GM19023 (cell line): ENCODE measurements around the gene DCST2.
A peak's percentile ranks its signal among the peaks of the same experiment; 100 is the strongest.

Experiments
- ATAC-seq: cut with Tn5 transposase; IDR thresholded peaks from one replicate; pipeline ENCODE4 v1.9.1; 2021; ENCODE audit warnings: mild to moderate bottlenecking, moderate library complexity; ENCODE audit not compliant: unreplicated experiment

DCST2 gene

DNA sequence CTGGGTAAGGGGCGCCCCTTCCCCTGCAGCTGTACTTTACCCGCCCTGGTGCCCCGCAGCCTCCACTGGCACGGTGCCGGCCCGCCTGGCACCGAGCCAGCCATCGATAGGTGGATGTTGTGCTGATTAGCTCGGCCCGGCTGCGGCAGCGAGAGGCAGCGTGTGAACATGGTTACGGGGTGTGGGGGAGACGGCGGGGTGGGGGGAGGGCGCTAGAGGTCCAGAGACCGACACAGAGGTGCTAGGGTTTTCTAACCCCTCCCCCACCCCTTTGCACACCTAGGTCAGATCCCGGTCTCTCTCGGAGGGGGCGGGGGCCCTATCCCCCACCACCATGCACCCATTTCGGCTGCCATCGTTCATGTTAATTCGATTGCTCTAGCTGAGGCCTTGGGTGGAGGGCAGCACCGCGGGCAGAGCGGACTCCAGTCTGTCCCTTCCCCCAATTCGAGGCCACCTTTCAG is 36.6 kb upstream of the DCST2 start:
- no peak for ATAC-seq

DNA sequence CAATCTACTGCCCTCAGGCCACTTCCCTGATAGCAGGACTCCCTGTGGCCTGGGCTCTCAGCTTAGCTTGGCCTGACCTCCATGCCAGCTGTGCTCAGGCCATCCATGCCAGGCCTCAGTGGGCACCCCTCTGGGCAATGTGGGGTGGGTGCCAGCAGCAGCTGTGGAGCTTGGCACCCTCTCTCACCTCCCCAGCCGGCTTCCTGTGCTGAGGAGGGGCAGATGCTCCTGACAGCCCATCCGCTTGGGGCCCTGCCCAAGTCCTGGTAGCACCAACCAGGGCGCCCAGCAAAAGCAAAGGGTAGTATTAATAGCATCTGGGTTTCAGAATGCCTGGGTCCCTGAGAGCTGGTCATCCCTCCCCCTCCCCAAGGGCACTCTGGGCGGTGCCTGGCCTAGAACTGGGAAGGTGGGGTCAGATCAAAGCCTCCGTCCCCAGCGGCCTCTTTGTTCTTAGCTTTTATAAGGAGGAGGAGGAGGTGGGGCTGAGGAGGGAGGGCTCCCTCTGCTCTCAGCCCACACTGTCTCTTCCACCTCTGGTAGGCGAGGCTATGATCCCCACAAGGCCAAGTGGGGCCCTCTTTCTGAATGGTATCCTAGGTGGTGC is 36.1 kb upstream of the DCST2 start:
- ATAC-seq: no peak

DNA sequence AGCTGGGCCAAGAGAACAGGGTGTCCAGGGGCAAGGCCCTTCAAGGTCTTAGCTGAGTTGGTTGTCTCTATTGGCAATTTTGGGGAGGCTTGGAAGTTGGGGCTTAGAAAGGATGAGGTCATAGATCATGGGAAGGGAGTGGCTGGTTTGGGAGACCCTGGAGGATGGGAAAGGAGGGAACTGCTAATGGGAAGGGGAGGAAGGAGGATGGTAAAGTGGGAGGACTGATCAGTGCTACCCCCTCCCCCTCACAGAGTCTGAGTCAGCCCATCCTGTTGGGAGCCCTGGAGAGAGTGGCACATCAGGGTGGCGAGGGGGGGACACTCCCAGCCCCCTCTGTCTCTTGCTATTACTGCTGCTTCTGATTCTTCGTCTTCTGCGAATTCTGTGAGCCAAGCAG is 35.0 kb upstream of the DCST2 start:
- no peak for ATAC-seq

DNA sequence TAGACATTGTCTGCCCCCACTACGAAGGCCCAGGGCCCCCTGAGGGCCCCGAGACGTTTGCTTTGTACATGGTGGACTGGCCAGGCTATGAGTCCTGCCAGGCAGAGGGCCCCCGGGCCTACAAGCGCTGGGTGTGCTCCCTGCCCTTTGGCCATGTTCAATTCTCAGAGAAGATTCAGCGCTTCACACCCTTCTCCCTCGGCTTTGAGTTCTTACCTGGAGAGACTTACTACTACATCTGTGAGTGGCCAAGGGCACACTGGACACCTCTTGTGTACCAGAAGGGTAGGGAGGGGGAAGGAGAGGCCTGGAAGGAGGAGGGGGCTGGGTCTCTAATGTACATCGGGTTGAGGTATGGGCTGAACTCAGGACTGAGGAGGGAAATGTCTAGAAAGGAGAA is 33.2 kb upstream of the DCST2 start:
- ATAC-seq: no peak

DNA sequence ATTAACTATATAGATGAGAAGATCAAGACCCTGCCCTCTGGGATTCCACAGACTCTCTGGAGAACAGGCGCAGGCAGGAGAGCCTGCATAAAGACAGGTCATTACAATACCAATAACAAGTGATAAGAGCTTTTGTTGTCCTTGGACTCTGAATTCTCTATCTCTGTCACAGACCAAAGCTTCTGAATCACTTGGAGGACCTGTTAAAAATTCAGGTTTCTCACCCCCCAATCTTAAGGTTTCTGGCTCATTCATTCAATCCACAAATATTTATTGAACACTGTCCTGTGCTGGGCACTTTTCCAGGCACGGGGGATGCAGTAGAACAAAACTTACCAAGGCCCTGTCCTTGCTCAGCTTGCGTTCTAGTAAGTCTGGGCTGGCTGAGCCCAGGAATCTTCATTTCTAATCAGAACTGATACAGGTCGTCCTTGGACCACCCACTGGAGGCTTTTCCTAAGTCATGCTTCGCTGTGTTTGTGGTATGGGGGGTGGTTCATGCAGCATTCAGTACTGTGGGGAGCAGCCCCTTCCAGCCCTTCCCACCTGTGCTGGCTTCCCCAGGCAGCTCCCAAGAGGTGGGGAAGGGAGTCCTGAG is 31.4 kb upstream of the DCST2 start:
- no peak for ATAC-seq

DNA sequence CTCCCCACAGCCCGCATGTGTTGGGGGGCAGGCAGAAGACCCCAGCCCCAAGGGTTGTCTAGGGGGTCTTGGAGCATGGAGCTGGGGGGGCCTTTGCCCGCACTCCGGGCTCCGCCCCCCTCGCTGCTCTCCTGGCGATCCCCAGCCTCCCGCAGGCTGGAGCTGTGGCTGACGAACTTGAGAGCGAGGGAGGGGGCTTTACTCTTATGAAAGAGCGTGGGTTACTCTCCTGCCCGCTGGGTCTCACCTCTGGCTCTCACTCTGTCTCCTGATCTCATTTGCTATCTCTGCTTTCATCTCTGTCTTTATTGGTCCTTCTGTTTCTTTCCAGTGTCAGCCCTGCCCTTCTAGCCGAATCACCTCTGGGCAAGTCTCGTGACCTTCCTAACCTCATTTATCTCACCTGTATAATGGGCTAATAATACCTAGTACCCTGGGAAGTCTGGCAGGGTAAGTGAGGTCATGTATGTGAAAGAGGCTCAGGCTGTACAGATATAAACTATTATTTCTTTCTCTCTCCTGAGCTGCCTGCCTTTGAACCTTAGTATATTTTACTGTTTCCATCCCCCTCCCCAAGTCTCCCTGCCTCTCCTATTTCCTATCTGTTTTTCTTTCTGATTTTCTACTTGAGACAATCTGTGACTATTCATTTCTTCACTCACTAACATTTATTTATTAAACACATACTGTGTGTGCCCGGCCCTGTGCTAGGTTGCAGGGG is 30.7 kb upstream of the DCST2 start:
- no peak for ATAC-seq

DNA sequence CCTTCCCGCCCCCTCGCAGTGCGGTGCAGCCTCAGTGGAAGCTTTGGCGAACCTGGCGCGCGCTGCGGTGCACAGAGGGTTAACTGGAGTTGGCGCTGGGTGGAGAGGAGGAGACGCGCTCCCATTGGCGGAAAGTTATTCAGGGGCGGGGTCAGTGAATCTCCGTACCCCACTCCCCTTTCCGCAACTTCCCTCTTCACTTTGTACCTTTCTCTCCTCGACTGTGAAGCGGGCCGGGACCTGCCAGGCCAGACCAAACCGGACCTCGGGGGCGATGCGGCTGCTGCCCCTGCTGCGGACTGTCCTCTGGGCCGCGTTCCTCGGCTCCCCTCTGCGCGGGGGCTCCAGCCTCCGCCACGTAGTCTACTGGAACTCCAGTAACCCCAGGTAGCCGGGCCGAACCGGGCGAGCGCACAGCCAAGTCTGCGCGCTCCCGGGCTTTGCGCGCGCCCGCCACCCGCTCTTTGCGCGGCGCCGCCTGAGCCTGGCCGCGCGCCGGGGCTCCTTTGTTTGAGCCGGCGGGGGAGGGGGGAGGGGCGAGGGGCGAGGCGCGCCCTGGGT is 30.0 kb upstream of the DCST2 start, which contains the start of gene EFNA4:
Gene EFNA4, plus strand, starts transcription at position 191 of the 561 bp plus-strand sequence. Its CDS starts 84 bp downstream, at position 275.
- peak; percentile 77 for ATAC-seq

DNA sequence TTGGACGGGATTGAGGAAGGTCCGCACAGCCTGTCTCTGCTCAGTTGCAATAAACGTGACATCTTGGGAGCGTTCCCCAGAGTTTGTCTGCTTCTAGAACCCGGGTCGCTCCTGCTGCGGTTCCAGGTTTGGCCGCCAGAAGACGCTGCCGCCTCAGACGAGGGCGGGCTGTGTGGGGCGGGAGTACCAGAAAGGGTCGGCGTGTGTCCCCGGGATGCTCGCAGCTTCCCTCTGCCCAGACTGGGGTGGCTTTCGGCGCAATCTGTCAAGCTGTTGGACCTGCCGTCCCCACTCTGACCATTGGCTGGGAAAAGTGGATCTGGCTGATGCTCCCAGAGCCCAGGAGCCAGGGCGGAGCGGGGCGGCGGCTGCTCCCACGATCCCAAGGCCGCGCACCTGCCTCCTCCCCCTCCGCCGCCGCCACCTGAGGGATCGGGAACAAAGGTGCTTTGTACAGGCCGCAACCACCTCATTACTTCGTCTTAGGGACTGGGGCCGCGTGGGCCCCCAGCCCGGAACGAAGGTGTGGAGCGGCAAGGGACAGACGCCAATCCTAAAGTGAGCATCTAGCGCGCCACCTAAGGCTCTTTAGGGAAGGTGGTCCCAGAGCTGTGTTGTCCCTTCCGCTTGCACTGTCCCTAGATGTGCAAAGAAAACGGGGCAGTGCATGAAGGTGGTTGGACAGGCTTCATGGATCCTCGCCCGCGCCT is 29.3 kb upstream of the DCST2 start:
- no peak for ATAC-seq

DNA sequence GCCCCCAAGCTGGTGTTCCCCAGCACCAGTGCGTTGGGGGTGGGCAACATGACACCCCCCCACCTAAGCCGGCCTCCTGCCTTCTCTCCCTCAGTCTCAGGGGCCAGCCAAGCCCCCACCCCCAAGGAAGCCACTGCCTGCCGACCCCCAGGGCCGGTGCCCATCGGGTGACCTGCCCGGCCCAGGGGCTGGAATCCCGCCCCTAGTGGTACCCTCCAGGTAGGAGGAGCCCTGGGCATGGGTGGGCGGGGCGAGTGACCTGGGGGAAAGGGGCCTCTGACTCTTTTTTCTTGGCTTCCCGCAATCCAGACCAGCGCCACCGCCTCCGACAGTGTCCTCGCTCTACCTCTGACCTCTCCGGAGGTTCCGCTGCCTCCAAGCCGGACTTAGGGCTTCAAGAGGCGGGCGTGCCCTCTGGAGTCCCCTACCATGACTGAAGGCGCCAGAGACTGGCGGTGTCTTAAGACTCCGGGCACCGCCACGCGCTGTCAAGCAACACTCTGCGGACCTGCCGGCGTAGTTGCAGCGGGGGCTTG is 28.6 kb upstream of the DCST2 start:
- no peak for ATAC-seq

DNA sequence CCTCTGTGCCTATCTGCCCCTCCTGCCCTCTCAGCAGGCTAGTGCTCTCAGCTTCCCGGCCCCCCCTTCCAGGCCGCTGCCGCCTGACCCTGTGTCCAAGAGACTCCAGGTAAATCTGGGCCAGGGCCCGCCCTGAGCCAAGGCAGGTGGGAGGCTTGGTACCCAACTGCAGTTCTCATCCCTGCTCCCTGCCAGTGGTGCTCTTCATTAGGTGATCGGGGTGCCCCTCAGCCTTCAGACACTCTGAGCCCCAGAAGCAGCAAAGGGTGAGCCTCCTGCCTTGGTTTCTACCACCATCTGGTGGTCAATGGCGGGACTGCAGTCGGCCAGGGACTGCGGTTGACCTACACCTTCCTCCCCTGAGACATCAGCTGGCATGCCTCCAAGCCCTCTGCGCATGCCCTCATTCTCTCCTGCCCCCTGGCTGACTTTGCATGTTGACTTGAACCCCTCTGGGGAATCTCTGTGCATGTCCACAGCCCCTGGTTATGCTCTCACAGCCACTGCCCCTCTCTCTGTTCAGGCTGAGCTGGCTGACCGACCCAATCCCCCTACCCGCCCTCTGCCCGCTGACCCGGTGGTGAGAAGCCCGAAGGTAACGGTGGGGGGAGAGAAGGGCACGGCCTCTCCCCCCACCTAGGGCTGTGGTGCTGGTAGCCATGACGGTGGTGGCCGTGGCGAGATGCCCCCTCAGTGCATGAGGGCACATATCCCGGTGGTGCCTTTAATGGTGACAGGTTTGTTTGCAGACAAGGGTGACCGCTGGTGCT is 28.0 kb upstream of the DCST2 start:
- ATAC-seq: peak; percentile 43

DNA sequence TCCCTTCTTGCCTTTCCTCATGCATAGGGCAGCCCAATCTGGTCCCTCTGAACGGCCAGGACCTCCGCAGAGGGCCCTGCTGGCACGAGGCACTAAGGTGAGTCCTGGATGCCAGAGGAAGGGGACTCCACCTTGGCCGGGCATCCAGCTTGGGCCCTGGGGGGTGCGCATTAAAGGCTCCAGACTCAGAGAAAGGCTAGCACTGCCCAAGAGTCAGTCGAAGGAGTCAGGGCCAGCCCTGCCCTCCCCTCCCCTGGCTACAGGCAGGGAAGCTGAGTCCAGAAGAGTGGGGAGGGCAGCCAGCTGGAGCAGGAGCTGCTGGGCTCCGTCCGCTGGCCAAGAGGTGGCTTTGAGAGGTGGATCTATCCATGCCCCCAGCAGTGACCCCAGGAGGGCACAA is 27.2 kb upstream of the DCST2 start:
- ATAC-seq: no peak

DNA sequence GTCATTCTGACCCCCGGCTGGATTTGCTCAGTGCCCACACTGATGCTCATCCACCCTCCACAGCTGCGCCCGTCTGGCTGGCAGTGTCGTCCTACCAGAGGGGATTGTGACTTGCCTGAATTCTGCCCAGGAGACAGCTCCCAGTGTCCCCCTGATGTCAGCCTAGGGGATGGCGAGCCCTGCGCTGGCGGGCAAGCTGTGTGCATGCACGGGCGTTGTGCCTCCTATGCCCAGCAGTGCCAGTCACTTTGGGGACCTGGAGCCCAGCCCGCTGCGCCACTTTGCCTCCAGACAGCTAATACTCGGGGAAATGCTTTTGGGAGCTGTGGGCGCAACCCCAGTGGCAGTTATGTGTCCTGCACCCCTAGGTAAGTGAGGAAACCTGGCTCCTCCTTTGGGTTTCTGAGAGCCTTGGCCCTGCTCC is 24.2 kb upstream of the DCST2 start:
- no peak for ATAC-seq

DNA sequence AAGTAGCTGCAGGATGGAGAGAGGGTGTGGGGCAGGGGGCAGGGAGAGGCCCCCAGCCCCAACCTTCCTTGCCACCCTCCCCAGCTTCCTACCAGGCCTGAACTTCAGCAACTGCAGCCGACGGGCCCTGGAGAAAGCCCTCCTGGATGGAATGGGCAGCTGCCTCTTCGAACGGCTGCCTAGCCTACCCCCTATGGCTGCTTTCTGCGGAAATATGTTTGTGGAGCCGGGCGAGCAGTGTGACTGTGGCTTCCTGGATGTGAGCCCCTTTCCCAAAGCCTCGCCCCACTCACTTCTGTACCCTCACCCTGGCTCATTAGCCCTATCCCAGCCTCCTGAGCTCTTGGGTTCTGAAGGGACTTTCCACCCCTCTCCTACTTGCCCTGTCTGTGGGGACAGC is 23.5 kb upstream of the DCST2 start:
- ATAC-seq: no peak

DNA sequence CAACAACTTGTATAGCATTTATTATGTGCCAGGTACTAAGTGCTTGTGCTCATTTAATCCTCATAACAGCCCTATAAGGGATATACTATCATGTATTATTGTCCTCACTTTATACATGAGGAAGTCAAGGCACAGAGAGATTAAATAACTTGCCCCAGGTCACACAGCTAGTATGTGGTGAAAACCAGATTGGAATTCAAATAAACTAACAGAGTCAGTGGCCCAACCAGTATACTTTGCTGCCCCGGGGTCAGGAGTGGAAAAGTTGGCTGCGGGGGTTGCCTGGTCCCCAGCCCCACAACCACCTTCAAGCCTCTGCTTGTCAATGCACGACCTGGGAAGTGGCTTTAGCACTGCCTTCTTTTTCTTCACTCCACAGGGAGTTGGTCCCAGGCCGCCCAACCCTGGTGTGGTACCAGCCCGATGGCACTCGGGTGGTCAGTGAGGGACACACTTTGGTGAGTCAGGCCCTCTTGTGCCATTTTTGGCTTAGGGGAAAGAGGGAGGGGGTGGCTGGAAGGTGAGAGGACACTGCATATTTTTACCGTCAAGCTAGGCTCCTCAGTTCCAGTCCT is 20.0 kb upstream of the DCST2 start:
- ATAC-seq: no peak

DNA sequence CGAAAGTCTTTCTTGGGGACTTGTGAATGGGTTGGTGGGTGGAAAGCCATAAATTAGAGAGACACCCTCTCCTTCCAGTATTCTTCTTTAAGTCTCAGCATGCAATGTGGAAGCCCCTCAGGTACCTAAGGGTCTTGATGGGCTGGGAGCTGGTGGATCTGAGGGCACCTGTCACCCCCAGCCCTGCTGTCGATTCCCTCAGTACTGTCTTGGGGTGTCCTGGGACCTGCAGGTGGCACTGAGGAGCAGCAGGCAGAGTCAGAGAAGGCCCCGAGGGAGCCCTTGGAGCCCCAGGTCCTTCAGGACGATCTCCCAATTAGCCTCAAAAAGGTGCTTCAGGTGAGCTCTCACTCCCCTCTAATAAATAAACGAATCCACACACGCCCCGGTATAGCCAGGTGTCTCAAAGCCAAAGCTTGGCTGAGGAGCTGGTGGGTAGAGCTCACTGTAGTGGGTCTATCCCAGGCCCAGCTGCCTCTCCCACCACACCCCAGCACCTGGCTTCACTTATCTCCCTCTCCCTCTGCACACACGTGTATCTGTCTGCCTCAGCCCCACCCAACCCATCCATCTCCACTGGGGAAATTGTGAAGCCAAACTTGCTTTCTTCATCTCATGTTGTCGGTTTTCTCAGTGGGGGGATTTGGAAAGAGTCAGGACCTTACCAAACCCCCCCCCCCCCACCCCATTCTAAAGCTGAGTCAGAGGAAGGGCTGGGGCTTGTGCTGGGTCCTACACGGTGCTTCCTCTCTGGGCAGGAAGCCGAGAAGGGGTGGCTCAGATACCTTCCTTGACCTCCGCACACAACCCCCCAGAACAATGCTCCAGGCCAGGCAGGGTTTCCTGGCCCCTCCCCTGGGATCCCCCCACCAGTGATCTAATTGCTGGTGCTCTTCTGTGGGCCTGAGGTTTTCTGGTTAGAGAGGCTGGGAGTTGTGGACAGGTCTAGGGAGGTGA is 19.1 kb upstream of the DCST2 start:
- ATAC-seq: no peak

DNA sequence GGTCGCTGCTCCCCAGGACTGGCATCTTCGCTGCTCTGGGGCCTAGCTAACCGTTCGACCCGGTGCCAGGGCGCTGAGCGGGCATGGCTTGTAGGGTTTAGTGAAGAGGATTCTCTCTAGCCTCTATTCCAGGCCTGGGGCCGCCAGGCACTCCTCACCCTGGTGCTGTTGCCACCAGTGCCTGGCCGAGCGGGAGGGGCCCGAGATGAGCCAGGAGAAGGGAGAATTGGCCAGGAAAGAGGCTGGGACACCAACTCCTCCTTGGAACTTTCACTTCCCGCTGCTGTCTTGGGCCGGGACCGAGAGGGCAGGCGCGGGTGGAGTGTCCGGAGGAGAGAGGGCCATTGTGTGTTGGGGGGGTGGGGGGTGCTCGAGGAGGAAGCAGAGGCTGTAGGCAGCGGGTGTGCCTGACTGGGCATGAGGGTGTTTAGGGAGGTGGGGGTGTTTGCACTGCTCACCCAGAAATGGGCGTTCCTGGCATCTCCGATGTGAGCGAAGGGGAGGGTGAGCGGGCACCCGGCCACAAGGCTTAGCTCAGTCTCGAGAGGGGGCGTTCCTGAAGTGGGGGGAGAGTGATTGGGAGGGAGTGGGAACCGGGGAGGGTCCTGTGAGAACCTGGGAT is 18.3 kb upstream of the DCST2 start:
- peak; percentile 20 for ATAC-seq

DNA sequence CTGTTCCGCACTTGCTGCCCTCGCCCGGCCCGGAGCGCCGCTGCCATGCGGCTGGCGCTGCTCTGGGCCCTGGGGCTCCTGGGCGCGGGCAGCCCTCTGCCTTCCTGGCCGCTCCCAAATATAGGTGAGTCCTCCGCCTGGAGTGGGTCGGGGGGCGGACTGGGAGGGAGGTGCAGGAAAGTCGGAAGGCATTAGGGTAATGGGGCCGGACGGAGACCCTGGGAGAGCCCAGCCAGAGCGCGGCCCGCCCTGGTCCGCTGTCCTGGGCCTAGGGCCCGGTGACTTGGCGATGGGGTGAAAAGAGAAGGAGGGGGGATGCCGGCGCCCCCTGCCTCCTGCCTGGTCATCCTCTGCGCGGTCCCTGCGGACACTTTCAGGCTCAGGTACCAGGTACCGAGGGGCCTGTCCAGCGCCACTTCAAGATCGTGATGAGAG is 17.8 kb upstream of the DCST2 start:
- ATAC-seq: no peak
